ENCODE results near the gene R3HDML. TPM values are rescaled to one million over a fixed set of nuclear protein-coding genes. Genes with fewer than 3 reads are reported as not detected.
A peak's percentile ranks its signal among the peaks of the same experiment; 100 is the strongest.

R3HDML gene
- total and polyA plus RNA-seq, 2 of the 13 experiments (the other 11 are each of a cell fraction or from before 2014, with no cell fraction given): not detected

- no peak; the same call in 1 of the 2 replicates for TF ChIP-seq ZNF512B (CRISPR knock-in tag; IDR thresholded peaks at IDR 0.05; ENCODE audit: borderline replicate concordance)
- TF ChIP-seq BCL3 (CRISPR knock-in tag; IDR thresholded peaks at IDR 0.05): 0 out of 2 replicates have a peak, but pooled peaks have one; percentile 16
- TF ChIP-seq ZBTB42 (CRISPR knock-in tag; IDR thresholded peaks at IDR 0.05): 0 out of 2 replicates have a peak, but pooled peaks have one; percentile 7
- no peak for TF ChIP-seq KAT8 (CRISPR knock-in tag; IDR thresholded peaks at IDR 0.05)
- no peak for TF ChIP-seq FOXP4 (CRISPR knock-in tag; IDR thresholded peaks at IDR 0.05)
- no peak for TF ChIP-seq HBP1 (CRISPR knock-in tag; IDR thresholded peaks at IDR 0.05; ENCODE audit: low read depth)
- no peak for TF ChIP-seq ZXDC (CRISPR knock-in tag; IDR thresholded peaks at IDR 0.05)
- TF ChIP-seq ZIK1 (CRISPR knock-in tag; IDR thresholded peaks at IDR 0.05; ENCODE audit: borderline replicate concordance, low read depth): no peak
- no peak for TF ChIP-seq CAMTA2 (CRISPR knock-in tag; IDR thresholded peaks at IDR 0.05; ENCODE audit: borderline replicate concordance)
- TF ChIP-seq RBM39 (IDR thresholded peaks at IDR 0.05; ENCODE audit: low read depth, low read length, poor library complexity, severe bottlenecking): no peak
- TF ChIP-seq ZNF224 (CRISPR knock-in tag; IDR thresholded peaks at IDR 0.05): no peak
- TF ChIP-seq ZKSCAN1 (IDR thresholded peaks at IDR 0.05; ENCODE audit: low read length): no peak
- TF ChIP-seq ZFY (CRISPR knock-in tag; IDR thresholded peaks at IDR 0.05): no peak
- TF ChIP-seq ZNF670 (CRISPR knock-in tag; IDR thresholded peaks at IDR 0.05; ENCODE audit: borderline replicate concordance): no peak
- no peak for TF ChIP-seq ZSCAN22 (CRISPR knock-in tag; IDR thresholded peaks at IDR 0.05)
- TF ChIP-seq GTF3A (CRISPR knock-in tag; conservative IDR thresholded peaks at IDR 0.05): peak; percentile 17; the same call in 1 of the 2 replicates
- TF ChIP-seq SSRP1 (CRISPR knock-in tag; IDR thresholded peaks at IDR 0.05): no peak
- TF ChIP-seq SMYD3 (CRISPR knock-in tag; IDR thresholded peaks at IDR 0.05): no peak
- no peak for TF ChIP-seq ZNF263 (CRISPR knock-in tag; IDR thresholded peaks at IDR 0.05)
Measured at GRCh38 chr20:44393608-44394451, 57.0 kb downstream of the R3HDML start (continued).

All from HepG2 (cell line).